ENCODE measurements around the gene LPCAT1.

- TF ChIP-seq POLR2A (IDR thresholded peaks at IDR 0.05; ENCODE audit: low read length) (no peak), GATA1 (IDR thresholded peaks at IDR 0.05; ENCODE audit: low read depth, low read length) (no peak)
Observed at GRCh38 chr5:1545805-1546355, 22.1 kb upstream of the LPCAT1 start.
